ENCODE results near the gene HSBP1L1. TPM values are rescaled to one million over a fixed set of nuclear protein-coding genes. Genes with fewer than 3 reads are reported as not detected.

Gene HSBP1L1
- total and polyA plus RNA-seq, 2 of the 13 experiments (the other 11 are each of a cell fraction or from before 2014, with no cell fraction given): 22.6 to 45.1 TPM

DNA sequence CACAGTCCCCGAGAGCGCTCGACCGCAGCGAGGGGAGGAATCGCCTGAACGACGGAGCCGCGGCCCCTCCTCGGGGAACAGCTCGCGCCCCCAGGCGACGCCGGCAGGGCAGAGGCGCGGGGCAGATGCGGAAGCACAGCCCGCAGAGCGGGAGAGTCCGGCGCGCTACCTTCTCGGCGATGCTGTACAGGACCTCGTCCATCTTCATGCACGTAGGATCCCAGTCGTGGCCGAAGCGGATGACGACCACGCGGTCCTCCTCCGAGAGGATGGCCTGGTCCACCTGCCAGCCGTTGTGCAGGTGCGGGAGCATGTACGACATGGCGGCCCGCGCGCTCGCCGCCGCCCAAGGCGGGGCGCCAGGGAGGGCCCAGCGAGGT is 23.6 kb downstream of the HSBP1L1 start (continued):
- TF ChIP-seq, protein P1, sequence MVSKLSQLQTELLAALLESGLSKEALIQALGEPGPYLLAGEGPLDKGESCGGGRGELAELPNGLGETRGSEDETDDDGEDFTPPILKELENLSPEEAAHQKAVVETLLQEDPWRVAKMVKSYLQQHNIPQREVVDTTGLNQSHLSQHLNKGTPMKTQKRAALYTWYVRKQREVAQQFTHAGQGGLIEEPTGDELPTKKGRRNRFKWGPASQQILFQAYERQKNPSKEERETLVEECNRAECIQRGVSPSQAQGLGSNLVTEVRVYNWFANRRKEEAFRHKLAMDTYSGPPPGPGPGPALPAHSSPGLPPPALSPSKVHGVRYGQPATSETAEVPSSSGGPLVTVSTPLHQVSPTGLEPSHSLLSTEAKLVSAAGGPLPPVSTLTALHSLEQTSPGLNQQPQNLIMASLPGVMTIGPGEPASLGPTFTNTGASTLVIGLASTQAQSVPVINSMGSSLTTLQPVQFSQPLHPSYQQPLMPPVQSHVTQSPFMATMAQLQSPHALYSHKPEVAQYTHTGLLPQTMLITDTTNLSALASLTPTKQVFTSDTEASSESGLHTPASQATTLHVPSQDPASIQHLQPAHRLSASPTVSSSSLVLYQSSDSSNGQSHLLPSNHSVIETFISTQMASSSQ (IDR thresholded peaks at IDR 0.05; ENCODE audit: low read depth): no peak
- TF ChIP-seq, protein P1 (CRISPR knock-in tag; IDR thresholded peaks at IDR 0.05; ENCODE audit: borderline replicate concordance): no peak
- peak in 1 of 2 experiments; percentile 29; a peak in 1 of 4 replicates for TF ChIP-seq KLF16 (CRISPR knock-in tag; IDR thresholded peaks at IDR 0.05)
- TF ChIP-seq JARID2 (CRISPR knock-in tag; IDR thresholded peaks at IDR 0.05; ENCODE audit: insufficient replicate concordance): no peak
- TF ChIP-seq, protein P2, sequence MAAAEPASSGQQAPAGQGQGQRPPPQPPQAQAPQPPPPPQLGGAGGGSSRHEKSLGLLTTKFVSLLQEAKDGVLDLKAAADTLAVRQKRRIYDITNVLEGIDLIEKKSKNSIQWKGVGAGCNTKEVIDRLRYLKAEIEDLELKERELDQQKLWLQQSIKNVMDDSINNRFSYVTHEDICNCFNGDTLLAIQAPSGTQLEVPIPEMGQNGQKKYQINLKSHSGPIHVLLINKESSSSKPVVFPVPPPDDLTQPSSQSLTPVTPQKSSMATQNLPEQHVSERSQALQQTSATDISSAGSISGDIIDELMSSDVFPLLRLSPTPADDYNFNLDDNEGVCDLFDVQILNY (CRISPR knock-in tag; conservative IDR thresholded peaks at IDR 0.05): no peak
- TF ChIP-seq, protein P3, sequence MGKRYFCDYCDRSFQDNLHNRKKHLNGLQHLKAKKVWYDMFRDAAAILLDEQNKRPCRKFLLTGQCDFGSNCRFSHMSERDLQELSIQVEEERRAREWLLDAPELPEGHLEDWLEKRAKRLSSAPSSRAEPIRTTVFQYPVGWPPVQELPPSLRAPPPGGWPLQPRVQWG (CRISPR knock-in tag; IDR thresholded peaks at IDR 0.05; ENCODE audit: borderline replicate concordance, low read depth): no peak
- TF ChIP-seq NFYB (CRISPR knock-in tag; IDR thresholded peaks at IDR 0.05): no peak
- TF ChIP-seq ZNF75D (CRISPR knock-in tag; IDR thresholded peaks at IDR 0.05; ENCODE audit: borderline replicate concordance): no peak
- no peak for TF ChIP-seq POLR2AphosphoS5 (IDR thresholded peaks at IDR 0.05; ENCODE audit: low read depth, low read length)
- TF ChIP-seq, protein P4, sequence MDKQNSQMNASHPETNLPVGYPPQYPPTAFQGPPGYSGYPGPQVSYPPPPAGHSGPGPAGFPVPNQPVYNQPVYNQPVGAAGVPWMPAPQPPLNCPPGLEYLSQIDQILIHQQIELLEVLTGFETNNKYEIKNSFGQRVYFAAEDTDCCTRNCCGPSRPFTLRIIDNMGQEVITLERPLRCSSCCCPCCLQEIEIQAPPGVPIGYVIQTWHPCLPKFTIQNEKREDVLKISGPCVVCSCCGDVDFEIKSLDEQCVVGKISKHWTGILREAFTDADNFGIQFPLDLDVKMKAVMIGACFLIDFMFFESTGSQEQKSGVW (CRISPR knock-in tag; IDR thresholded peaks at IDR 0.05; ENCODE audit: borderline replicate concordance): 0 out of 2 replicates have a peak, but pooled peaks have one; percentile 51
- TF ChIP-seq, protein P5, sequence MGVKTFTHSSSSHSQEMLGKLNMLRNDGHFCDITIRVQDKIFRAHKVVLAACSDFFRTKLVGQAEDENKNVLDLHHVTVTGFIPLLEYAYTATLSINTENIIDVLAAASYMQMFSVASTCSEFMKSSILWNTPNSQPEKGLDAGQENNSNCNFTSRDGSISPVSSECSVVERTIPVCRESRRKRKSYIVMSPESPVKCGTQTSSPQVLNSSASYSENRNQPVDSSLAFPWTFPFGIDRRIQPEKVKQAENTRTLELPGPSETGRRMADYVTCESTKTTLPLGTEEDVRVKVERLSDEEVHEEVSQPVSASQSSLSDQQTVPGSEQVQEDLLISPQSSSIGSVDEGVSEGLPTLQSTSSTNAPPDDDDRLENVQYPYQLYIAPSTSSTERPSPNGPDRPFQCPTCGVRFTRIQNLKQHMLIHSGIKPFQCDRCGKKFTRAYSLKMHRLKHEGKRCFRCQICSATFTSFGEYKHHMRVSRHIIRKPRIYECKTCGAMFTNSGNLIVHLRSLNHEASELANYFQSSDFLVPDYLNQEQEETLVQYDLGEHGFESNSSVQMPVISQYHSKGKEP (CRISPR knock-in tag; IDR thresholded peaks at IDR 0.05): no peak
- TF ChIP-seq ZNF703 (CRISPR knock-in tag; IDR thresholded peaks at IDR 0.05; ENCODE audit: borderline replicate concordance): no peak; the same call in 1 of the 2 replicates
- TF ChIP-seq ZNF766 (CRISPR knock-in tag; IDR thresholded peaks at IDR 0.05; ENCODE audit: borderline replicate concordance): 0 out of 2 replicates have a peak, but pooled peaks have one; percentile 49
- no peak for TF ChIP-seq SOX5 (CRISPR knock-in tag; IDR thresholded peaks at IDR 0.05; ENCODE audit: borderline replicate concordance)
- TF ChIP-seq, protein P6, sequence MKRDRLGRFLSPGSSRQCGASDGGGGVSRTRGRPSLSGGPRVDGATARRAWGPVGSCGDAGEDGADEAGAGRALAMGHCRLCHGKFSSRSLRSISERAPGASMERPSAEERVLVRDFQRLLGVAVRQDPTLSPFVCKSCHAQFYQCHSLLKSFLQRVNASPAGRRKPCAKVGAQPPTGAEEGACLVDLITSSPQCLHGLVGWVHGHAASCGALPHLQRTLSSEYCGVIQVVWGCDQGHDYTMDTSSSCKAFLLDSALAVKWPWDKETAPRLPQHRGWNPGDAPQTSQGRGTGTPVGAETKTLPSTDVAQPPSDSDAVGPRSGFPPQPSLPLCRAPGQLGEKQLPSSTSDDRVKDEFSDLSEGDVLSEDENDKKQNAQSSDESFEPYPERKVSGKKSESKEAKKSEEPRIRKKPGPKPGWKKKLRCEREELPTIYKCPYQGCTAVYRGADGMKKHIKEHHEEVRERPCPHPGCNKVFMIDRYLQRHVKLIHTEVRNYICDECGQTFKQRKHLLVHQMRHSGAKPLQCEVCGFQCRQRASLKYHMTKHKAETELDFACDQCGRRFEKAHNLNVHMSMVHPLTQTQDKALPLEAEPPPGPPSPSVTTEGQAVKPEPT (CRISPR knock-in tag; IDR thresholded peaks at IDR 0.05; ENCODE audit: low read depth): no peak
- no peak for TF ChIP-seq ZNF256 (CRISPR knock-in tag; conservative IDR thresholded peaks at IDR 0.05)
- no peak for TF ChIP-seq PHB2 (IDR thresholded peaks at IDR 0.05; ENCODE audit: partially characterized antibody)
- TF ChIP-seq, protein P7, sequence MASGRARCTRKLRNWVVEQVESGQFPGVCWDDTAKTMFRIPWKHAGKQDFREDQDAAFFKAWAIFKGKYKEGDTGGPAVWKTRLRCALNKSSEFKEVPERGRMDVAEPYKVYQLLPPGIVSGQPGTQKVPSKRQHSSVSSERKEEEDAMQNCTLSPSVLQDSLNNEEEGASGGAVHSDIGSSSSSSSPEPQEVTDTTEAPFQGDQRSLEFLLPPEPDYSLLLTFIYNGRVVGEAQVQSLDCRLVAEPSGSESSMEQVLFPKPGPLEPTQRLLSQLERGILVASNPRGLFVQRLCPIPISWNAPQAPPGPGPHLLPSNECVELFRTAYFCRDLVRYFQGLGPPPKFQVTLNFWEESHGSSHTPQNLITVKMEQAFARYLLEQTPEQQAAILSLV (CRISPR knock-in tag; IDR thresholded peaks at IDR 0.05; ENCODE audit: borderline replicate concordance): peak; percentile 48; the same call in 1 of the 2 replicates
- no peak for TF ChIP-seq TAF15 (IDR thresholded peaks at IDR 0.05; ENCODE audit: low read depth, low read length, poor library complexity, severe bottlenecking)

All from HepG2 (cell line).